ENCODE results near the gene FHIT.

Gene FHIT

DNA sequence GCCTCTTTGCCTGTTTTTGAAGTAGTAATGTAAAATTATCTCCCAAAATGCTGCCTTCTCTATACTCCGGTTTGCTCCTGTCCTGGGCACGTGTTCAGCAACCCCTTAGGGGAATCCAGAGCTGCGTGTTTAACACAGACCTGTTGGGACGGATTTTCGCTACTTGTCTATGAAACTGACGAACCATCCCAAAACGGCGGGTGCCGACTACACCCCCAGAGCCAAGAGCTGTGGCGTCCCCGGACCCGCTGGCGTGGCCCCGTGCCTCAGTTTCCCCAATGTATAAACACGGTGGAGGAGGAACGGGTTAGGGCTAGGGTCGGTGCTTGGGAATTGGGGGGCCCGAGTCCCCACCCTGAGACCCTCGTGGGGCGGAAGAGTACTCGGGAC lies 473 bp downstream of the FHIT start:
- no peak for TF ChIP-seq FOXP2 (optimal IDR thresholded peaks at IDR 0.05; ENCODE audit: borderline replicate concordance, extremely low read depth, extremely low read length, insufficient read depth)
- TF ChIP-seq REST (IDR thresholded peaks at IDR 0.05; ENCODE audit: insufficient read depth in 1 of 2, low read depth in 2 of 2, low read length in 2 of 2) = no peak
- no peak for TF ChIP-seq TAF1 (IDR thresholded peaks at IDR 0.05; ENCODE audit: borderline replicate concordance, insufficient read depth, low read length)
- TF ChIP-seq POLR2AphosphoS5 (IDR thresholded peaks at IDR 0.05; ENCODE audit: low read depth, low read length) = no peak
- TF ChIP-seq SIN3A (IDR thresholded peaks at IDR 0.05; ENCODE audit: borderline replicate concordance, insufficient read depth, low read length) = no peak

- no peak for TF ChIP-seq TAF1 (IDR thresholded peaks at IDR 0.05; ENCODE audit: borderline replicate concordance, insufficient read depth, low read length)
- no peak for TF ChIP-seq REST (IDR thresholded peaks at IDR 0.05; ENCODE audit: insufficient read depth in 1 of 2, low read depth in 2 of 2, low read length in 2 of 2)
- no peak for TF ChIP-seq POLR2AphosphoS5 (IDR thresholded peaks at IDR 0.05; ENCODE audit: low read depth, low read length)
- no peak for TF ChIP-seq FOXP2 (optimal IDR thresholded peaks at IDR 0.05; ENCODE audit: borderline replicate concordance, extremely low read depth, extremely low read length, insufficient read depth)
- no peak for TF ChIP-seq SIN3A (IDR thresholded peaks at IDR 0.05; ENCODE audit: borderline replicate concordance, insufficient read depth, low read length)
Observed at GRCh38 chr3:61248496-61248895, 2.8 kb downstream of the FHIT start.

DNA sequence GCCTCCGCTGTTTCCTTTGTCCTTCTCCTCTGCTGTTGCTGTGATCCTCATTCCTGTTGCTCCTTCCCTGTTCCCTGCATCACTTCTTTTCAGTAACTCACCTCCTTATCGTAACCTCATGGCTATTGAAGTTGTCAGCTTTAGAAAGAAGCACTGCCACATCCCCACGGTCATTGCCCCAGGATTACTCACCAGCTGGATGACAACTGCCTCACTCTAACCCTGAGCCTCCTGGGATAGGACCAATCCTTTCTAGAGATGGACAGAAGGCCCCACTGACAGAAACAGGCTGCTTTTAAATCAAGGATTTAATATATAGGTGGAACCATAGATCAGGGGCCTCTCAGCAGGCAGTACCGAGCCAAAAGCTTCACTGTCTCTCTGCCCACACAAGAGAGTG lies 4.1 kb downstream of the FHIT start:
- TF ChIP-seq TAF1 (IDR thresholded peaks at IDR 0.05; ENCODE audit: borderline replicate concordance, insufficient read depth, low read length) (no peak), REST (IDR thresholded peaks at IDR 0.05; ENCODE audit: insufficient read depth in 1 of 2, low read depth in 2 of 2, low read length in 2 of 2) (no peak), POLR2AphosphoS5 (IDR thresholded peaks at IDR 0.05; ENCODE audit: low read depth, low read length) (no peak), SIN3A (IDR thresholded peaks at IDR 0.05; ENCODE audit: borderline replicate concordance, insufficient read depth, low read length) (no peak), FOXP2 (optimal IDR thresholded peaks at IDR 0.05; ENCODE audit: borderline replicate concordance, extremely low read depth, extremely low read length, insufficient read depth) (no peak)

- TF ChIP-seq FOXP2 (optimal IDR thresholded peaks at IDR 0.05; ENCODE audit: borderline replicate concordance, extremely low read depth, extremely low read length, insufficient read depth) = no peak
- TF ChIP-seq TAF1 (IDR thresholded peaks at IDR 0.05; ENCODE audit: borderline replicate concordance, insufficient read depth, low read length) = no peak
- TF ChIP-seq SIN3A (IDR thresholded peaks at IDR 0.05; ENCODE audit: borderline replicate concordance, insufficient read depth, low read length) = no peak
- no peak for TF ChIP-seq REST (IDR thresholded peaks at IDR 0.05; ENCODE audit: insufficient read depth in 1 of 2, low read depth in 2 of 2, low read length in 2 of 2)
- TF ChIP-seq POLR2AphosphoS5 (IDR thresholded peaks at IDR 0.05; ENCODE audit: low read depth, low read length) = no peak
Observed at GRCh38 chr3:61239871-61240270, 11.4 kb downstream of the FHIT start.

- TF ChIP-seq POLR2AphosphoS5 (IDR thresholded peaks at IDR 0.05; ENCODE audit: low read depth, low read length) (no peak), FOXP2 (optimal IDR thresholded peaks at IDR 0.05; ENCODE audit: borderline replicate concordance, extremely low read depth, extremely low read length, insufficient read depth) (no peak), TAF1 (IDR thresholded peaks at IDR 0.05; ENCODE audit: borderline replicate concordance, insufficient read depth, low read length) (no peak), REST (IDR thresholded peaks at IDR 0.05; ENCODE audit: insufficient read depth in 1 of 2, low read depth in 2 of 2, low read length in 2 of 2) (no peak), SIN3A (IDR thresholded peaks at IDR 0.05; ENCODE audit: borderline replicate concordance, insufficient read depth, low read length) (no peak)
Observed at GRCh38 chr3:61237858-61238257, 13.4 kb downstream of the FHIT start.
